MM.1S (cell line): ENCODE results near the gene CD37.

Experiments
- DNase-seq: peaks from one replicate; pipeline ENCODE4 v3.0.0-alpha.2; 2015
- H2AFZ ChIP-seq: fragments of 300-600 bp; sonication (generic); 2 replicates; pipeline ENCODE4 v1.6.0; 2016; ENCODE audit warnings: antibody characterized with exemption, low read length
- H3F3A ChIP-seq: fragments of 300-600 bp; sonication (generic); 2 replicates; pipeline ENCODE4 v1.6.1; 2016; ENCODE audit warnings: mild to moderate bottlenecking, antibody characterized with exemption, low read length, moderate library complexity, mixed read lengths; ENCODE audit not compliant: insufficient read depth
- H3K27ac ChIP-seq: fragments of 300-600 bp; sonication (generic); 2 replicates; pipeline ENCODE4 v1.5.1; 2016; ENCODE audit warnings: mild to moderate bottlenecking, low read length
- H3K27me3 ChIP-seq: fragments of 300-600 bp; sonication (generic); replicated peaks from 2 replicates; pipeline ENCODE4 v1.6.0; 2016; ENCODE audit warnings: low read length; ENCODE audit not compliant: insufficient read depth
- H3K36me3 ChIP-seq: fragments of 300-600 bp; sonication (generic); replicated peaks from 2 replicates; pipeline ENCODE4 v1.6.1; 2016; ENCODE audit warnings: mild to moderate bottlenecking, low read length, mixed read lengths; ENCODE audit not compliant: insufficient read depth
- H3K4me1 ChIP-seq: fragments of 300-600 bp; sonication (generic); 2 replicates; pipeline ENCODE4 v1.6.1; 2016; ENCODE audit warnings: low read length, mixed read lengths
- H3K4me2 ChIP-seq: fragments of 300-600 bp; sonication (generic); 2 replicates; pipeline ENCODE4 v1.6.0; 2016; ENCODE audit warnings: low read depth, low read length
- H3K4me3 ChIP-seq: fragments of 300-600 bp; sonication (generic); 2 replicates; pipeline ENCODE4 v1.5.1; 2016; ENCODE audit warnings: low read length, mixed read lengths
- H3K79me2 ChIP-seq: fragments of 300-600 bp; sonication (generic); 2 replicates; pipeline ENCODE4 v1.6.1; 2016; ENCODE audit warnings: mixed run types, low read length, mixed read lengths
- H3K9ac ChIP-seq: fragments of 300-600 bp; sonication (generic); 2 replicates; pipeline ENCODE4 v1.6.1; 2016; ENCODE audit warnings: low read length, mixed read lengths
- H3K9me2 ChIP-seq: fragments of 300-600 bp; sonication (generic); replicated peaks from 2 replicates; pipeline ENCODE4 v1.6.1; 2016; ENCODE audit warnings: mild to moderate bottlenecking, low read length, mixed read lengths; ENCODE audit not compliant: insufficient read depth
- H3K9me3 ChIP-seq: fragments of 300-600 bp; sonication (generic); replicated peaks from 2 replicates; pipeline ENCODE4 v1.6.1; 2016; ENCODE audit warnings: mild to moderate bottlenecking, low read length, mixed read lengths; ENCODE audit not compliant: insufficient read depth
- H4K20me1 ChIP-seq: fragments of 300-600 bp; sonication (generic); 2 replicates; pipeline ENCODE4 v1.6.1; 2016; ENCODE audit warnings: mild to moderate bottlenecking, low read length, moderate library complexity, mixed read lengths; ENCODE audit not compliant: insufficient read depth
- EZH2 ChIP-seq: fragments of 300-600 bp; sonication (generic); optimal IDR thresholded peaks from 2 replicates; pipeline ENCODE3; 2017; ENCODE audit warnings: low read depth, mild to moderate bottlenecking, antibody characterized with exemption, low read length, mixed read lengths
- EZH2phosphoT487 ChIP-seq: fragments of 300-600 bp; sonication (generic); IDR thresholded peaks from 2 replicates; pipeline ENCODE4 v1.6.1; 2018; ENCODE audit warnings: antibody characterized with exemption, low read length
- TF ChIP-seq, protein P1 (sequence below): fragments of 300-600 bp; sonication (generic); IDR thresholded peaks from 2 replicates; pipeline ENCODE4 v1.5.1; 2016; ENCODE audit warnings: antibody characterized with exemption, low read length, mixed read lengths

CD37 gene

DNA sequence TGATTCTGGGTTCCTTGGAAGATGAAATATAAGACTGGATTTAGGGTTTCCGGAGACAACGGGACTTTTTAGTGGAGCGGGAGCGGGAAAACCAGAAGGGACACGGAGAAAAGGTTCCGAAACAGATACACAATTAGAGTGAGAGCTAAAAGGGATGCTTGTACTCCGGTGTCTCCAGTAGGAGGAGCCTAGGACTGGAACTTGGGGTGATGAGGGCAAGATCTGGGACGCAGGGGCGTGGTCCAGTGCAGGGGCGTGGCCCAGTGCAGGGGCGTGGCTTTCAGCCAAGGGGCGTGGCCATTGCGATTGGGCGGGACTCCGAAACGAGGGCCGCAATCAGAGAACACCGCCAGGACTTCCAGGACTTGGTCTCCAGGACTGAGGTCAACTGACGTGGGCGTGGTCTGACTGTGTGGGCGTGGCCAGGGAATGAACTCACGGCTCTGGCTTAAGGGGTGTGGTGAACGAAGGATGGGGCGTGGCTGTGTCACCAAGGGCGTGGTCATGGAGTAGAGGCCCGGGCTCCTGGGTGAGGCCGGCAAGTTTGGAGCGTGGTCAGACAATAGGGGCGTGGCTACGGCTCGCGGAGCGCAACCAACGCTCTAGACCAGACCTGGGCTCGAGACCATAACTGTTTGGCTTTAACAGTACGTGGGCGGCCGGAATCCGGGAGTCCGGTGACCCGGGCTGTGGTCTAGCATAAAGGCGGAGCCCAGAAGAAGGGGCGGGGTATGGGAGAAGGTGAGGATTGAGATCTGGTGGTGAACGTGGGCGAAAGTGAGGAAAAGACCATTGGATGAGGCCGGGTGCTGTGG is 28.3 kb downstream of the CD37 start, which contains the start of gene DKKL1:
Gene DKKL1, plus strand, starts transcription at position 610 of the 815 bp plus-strand sequence. Its CDS starts 122 bp downstream, at position 732.
- H2AFZ ChIP-seq: peak within 1 kb of the TSS; percentile 57; the same call in 1 of the 2 replicates

DNA sequence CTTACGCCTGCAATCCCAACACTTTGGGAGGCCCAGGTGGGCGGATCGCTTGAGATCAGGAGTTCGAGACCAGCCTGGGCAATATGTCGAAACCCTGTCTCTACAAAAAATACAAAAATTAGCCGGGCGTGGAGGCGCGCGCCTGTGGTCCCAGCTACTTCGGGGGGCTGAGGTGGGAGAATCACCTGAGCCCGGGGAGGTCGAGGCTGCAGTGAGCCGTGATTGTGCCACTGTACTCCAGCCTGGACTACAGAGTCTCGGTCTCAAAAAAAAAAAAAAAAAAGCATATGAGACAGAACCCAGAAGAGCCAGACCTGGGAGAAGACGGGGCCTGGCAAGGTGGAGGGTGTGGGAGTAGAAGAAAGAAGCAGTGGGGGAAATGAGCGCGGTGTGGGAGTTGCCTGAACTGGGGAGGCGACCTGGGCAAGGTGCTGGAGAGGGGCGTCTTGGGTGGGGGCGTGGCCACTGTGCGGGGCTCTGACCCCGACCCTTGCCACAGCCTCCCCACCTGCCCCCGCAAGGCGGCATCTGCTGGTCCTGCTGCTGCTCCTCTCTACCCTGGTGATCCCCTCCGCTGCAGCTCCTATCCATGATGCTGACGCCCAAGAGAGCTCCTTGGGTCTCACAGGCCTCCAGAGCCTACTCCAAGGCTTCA is 29.0 kb downstream of the CD37 start:
- H3F3A ChIP-seq: no peaks in the 10 kb centered on the region
- peak overlapping the region; percentile 39 for H3K4me3 ChIP-seq
- no peak for DNase-seq
- H3K9ac ChIP-seq: no peak overlapping the region
- peak overlapping the region; percentile 35; the same call in 1 of the 2 replicates for H3K4me2 ChIP-seq
- TF ChIP-seq, protein P1, sequence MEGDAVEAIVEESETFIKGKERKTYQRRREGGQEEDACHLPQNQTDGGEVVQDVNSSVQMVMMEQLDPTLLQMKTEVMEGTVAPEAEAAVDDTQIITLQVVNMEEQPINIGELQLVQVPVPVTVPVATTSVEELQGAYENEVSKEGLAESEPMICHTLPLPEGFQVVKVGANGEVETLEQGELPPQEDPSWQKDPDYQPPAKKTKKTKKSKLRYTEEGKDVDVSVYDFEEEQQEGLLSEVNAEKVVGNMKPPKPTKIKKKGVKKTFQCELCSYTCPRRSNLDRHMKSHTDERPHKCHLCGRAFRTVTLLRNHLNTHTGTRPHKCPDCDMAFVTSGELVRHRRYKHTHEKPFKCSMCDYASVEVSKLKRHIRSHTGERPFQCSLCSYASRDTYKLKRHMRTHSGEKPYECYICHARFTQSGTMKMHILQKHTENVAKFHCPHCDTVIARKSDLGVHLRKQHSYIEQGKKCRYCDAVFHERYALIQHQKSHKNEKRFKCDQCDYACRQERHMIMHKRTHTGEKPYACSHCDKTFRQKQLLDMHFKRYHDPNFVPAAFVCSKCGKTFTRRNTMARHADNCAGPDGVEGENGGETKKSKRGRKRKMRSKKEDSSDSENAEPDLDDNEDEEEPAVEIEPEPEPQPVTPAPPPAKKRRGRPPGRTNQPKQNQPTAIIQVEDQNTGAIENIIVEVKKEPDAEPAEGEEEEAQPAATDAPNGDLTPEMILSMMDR: no peak
- no peak for TF ChIP-seq EZH2phosphoT487
- H3K79me2 ChIP-seq: no peaks in the 10 kb centered on the region
- H3K27ac ChIP-seq: no peak overlapping the region
- H3K4me1 ChIP-seq: 0 out of 2 replicates have a peak, but pooled peaks cover 4% of the 10 kb centered on the region
- peak overlapping the region; percentile 57; the same call in 1 of the 2 replicates for H2AFZ ChIP-seq
- H3K36me3 ChIP-seq: no peaks in the 10 kb centered on the region
- H3K9me2 ChIP-seq: no peaks in the 10 kb centered on the region
- no peaks in the 10 kb centered on the region for H3K9me3 ChIP-seq
- H4K20me1 ChIP-seq: no peaks in the 10 kb centered on the region
- peaks cover 73% of the 10 kb centered on the region for H3K27me3 ChIP-seq

More for the DNA sequence above, 28.3 kb downstream of the CD37 start, which contains the start of gene DKKL1:
- Histone ChIP-seq H3K9ac (no peak within 1 kb of the TSS), H3K27me3 (peaks cover 73% of the 10 kb centered on the region), H3K4me1 (0 out of 2 replicates have a peak, but pooled peaks cover 4% of the 10 kb centered on the region), H3K9me3 (no peaks in the 10 kb centered on the region), H3K4me3 (peak within 1 kb of the TSS; percentile 39), H3F3A (no peaks in the 10 kb centered on the region), H3K79me2 (no peaks in the 10 kb centered on the region), H3K9me2 (no peaks in the 10 kb centered on the region), H4K20me1 (no peaks in the 10 kb centered on the region), H3K36me3 (no peaks in the 10 kb centered on the region), H3K27ac (no peak within 1 kb of the TSS), H3K4me2 (peak within 1 kb of the TSS; percentile 35; the same call in 1 of the 2 replicates)
- DNase-seq: peak; percentile 88
- TF ChIP-seq, protein P1: no peak
- TF ChIP-seq EZH2phosphoT487: no peak
- TF ChIP-seq EZH2: no peak

DNA sequence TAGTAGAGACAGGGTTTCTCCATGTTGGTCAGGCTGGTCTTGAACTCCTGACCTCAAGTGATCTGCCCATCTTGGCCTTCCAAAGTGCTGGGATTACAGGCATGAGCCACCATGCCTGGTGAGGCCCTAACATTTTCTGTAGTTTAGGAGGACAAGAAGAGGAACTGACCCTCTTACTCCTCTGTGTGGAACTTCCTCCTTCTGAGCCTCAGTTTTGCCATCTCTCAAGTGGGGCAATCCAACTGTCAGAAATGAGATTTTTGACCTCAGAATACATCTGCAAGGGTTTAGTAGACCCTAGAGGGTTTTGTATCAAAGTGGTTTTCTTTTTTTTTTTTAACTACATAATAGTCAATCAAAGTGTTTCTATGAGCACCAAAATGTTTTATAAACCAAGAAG is 30.9 kb downstream of the CD37 start:
- TF ChIP-seq EZH2 (no peak), EZH2phosphoT487 (no peak)
- TF ChIP-seq, protein P1: no peak

More for the DNA sequence above, 30.9 kb downstream of the CD37 start:
- no peaks in the 10 kb centered on the region for H3K9me3 ChIP-seq
- H3K4me3 ChIP-seq: no peak overlapping the region
- H3K36me3 ChIP-seq: no peaks in the 10 kb centered on the region
- H3K27me3 ChIP-seq: peaks cover 73% of the 10 kb centered on the region
- no peaks in the 10 kb centered on the region for H4K20me1 ChIP-seq
- no peak overlapping the region for H2AFZ ChIP-seq
- H3K4me2 ChIP-seq: no peak overlapping the region
- DNase-seq: no peak
- no peaks in the 10 kb centered on the region for H3K9me2 ChIP-seq
- no peaks in the 10 kb centered on the region for H3K79me2 ChIP-seq
- no peak overlapping the region for H3K27ac ChIP-seq
- no peak overlapping the region for H3K9ac ChIP-seq
- H3F3A ChIP-seq: no peaks in the 10 kb centered on the region
- H3K4me1 ChIP-seq: 0 out of 2 replicates have a peak, but pooled peaks cover 4% of the 10 kb centered on the region
